GM12878 (cell line): ENCODE measurements around the gene BPTF. TPM values are rescaled to one million over a fixed set of nuclear protein-coding genes. Genes with fewer than 3 reads are reported as not detected.
A peak's percentile ranks its signal among the peaks of the same experiment; 100 is the strongest.

ENCODE experiments used
- BMI1 ChIP-seq: fragments of 450-650 bp; IDR thresholded peaks from 2 replicates; pipeline ENCODE4 v1.6.1; 2016; ENCODE audit warnings: mild to moderate bottlenecking, moderate library complexity, borderline replicate concordance
- CEBPZ ChIP-seq: fragments of 150-350 bp; IDR thresholded peaks from 2 replicates; pipeline ENCODE4 v1.6.1; 2016; ENCODE audit warnings: low read depth, low read length
- CREB1 ChIP-seq: IDR thresholded peaks from 2 replicates; pipeline ENCODE4 v1.6.1; 2012; ENCODE audit warnings: low read depth, mild to moderate bottlenecking, inconsistent platforms
- FOS ChIP-seq: IDR thresholded peaks from 3 replicates; pipeline ENCODE4 v1.6.1; 2011; ENCODE audit warnings: borderline replicate concordance; ENCODE audit not compliant: insufficient read length; ENCODE audit errors: extremely low read depth
- LARP7 ChIP-seq: fragments of 450-650 bp; IDR thresholded peaks from 2 replicates; pipeline ENCODE4 v1.6.1; 2017; ENCODE audit warnings: mild to moderate bottlenecking
- MEF2A ChIP-seq: IDR thresholded peaks from 2 replicates; pipeline ENCODE4 v1.6.1; 2011; ENCODE audit warnings: low read depth, mild to moderate bottlenecking, low read length, moderate library complexity; ENCODE audit not compliant: insufficient read depth
- NFXL1 ChIP-seq: fragments of 450-650 bp; IDR thresholded peaks from 2 replicates; pipeline ENCODE4 v1.6.1; 2017; ENCODE audit warnings: antibody characterized with exemption, mild to moderate bottlenecking, borderline replicate concordance
- SMAD1 ChIP-seq: fragments of 450-650 bp; IDR thresholded peaks from 2 replicates; pipeline ENCODE4 v1.6.1; 2018; ENCODE audit warnings: mild to moderate bottlenecking, low read depth; ENCODE audit not compliant: partially characterized antibody
- SREBF1 ChIP-seq: IDR thresholded peaks from 2 replicates; pipeline ENCODE4 v1.6.1; 2012; ENCODE audit warnings: mild to moderate bottlenecking, low read length
- SREBF2 ChIP-seq: IDR thresholded peaks from 2 replicates; pipeline ENCODE4 v1.6.1; 2012; ENCODE audit warnings: mild to moderate bottlenecking, low read length
- ZNF687 ChIP-seq: fragments of 450-650 bp; IDR thresholded peaks from 2 replicates; pipeline ENCODE4 v1.6.1; 2017; ENCODE audit warnings: mild to moderate bottlenecking, moderate library complexity
- polyA plus RNA-seq, 11 experiments: library from polyadenylated mRNA; depleted of rRNA in 4 of 11; unstranded in 6 of 11; stranded (reverse) in 5 of 11; fragments of >200 nt; fragmentation: Nextera tagmentation in 4 of 11; fragmentation: Illumina TruSeq in 1 of 11; extraction: Ambion mirVana in 4 of 11; extraction: Trizol in 1 of 11; gene quantifications; 1 replicate in 1 of 11; 2 replicates in 10 of 11; pipeline versions ENCODE4 v1.2.1 to v1.2.3, GENCODE V29; 2011 to 2016; ENCODE audit warnings: inconsistent platforms in 2 of 11, missing spikeins in 2 of 11, low read depth in 1 of 11
- total RNA-seq, 4 experiments: library from RNA; depleted of rRNA in 3 of 4; stranded (reverse); fragments of >200 nt in 3 of 4; fragmentation: Illumina TruSeq in 1 of 4; extraction: Trizol in 1 of 4; gene quantifications; 2 replicates each; pipeline versions ENCODE4 v1.2.1 to v1.2.3, GENCODE V29; 2013 to 2021
- TF ChIP-seq, protein P1 (sequence below): IDR thresholded peaks from 2 replicates; pipeline ENCODE4 v1.6.1; 2011; ENCODE audit warnings: low read depth, low read length, improper control_type of control experiment, borderline replicate concordance
- TF ChIP-seq, protein P2 (sequence below): fragments of 450-650 bp; IDR thresholded peaks from 2 replicates; pipeline ENCODE4 v1.6.1; 2017; ENCODE audit warnings: mild to moderate bottlenecking, moderate library complexity
- TF ChIP-seq, protein P3 (sequence below): fragments of 450-650 bp; IDR thresholded peaks from 2 replicates; pipeline ENCODE4 v1.6.1; 2017; ENCODE audit warnings: borderline replicate concordance

BPTF gene
- total and polyA plus RNA-seq, 10 of the 15 experiments (the other 5 are each of a cell fraction or from before 2014, with no cell fraction given), result 19.4 to 78.3 (median 44.8) TPM

DNA sequence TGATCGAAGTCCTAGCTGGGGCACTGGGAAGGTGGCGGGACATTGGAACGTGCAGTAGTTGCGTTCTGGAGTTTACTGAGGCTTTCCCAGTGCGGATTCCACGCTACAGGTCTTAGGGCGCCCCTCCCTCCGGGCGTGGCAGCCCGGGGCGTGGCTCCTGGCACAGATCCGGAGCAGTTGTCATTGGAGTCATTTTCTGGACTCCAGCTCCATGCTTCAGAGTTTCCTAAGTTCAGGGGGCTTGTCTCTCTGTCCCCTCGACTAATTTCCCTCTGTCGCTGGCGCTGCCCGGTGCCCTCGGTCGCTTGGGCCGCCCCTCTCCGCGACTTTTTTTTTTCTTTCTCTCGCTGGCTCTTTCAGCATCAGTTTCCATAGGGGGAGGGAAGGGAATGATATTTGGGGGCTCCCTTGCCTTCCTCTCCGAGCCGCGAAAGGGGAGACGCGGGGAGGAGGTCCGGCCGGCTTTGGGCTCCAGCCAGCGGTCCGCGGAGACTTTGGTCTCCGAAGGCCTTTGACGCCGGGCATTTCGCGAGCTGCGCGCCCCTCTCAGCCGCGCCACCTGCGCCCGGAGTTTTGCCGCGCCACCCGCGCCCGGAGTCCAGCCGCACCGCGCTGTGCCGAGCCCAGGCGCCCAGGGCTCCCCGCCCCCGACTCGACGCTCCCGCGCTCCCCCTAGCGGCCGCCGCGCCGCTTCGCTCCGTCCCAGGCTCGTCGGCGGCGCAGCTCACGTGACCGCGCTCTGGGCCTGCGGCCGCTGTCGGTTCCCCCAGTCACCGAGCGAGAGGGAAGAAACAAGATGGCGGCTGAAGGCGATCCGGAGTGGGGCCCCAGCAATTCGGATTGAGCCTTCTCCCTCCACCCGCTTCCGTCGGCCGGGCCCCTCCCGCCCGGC lies at the start of gene BPTF (continued):
- TF ChIP-seq, protein P1, sequence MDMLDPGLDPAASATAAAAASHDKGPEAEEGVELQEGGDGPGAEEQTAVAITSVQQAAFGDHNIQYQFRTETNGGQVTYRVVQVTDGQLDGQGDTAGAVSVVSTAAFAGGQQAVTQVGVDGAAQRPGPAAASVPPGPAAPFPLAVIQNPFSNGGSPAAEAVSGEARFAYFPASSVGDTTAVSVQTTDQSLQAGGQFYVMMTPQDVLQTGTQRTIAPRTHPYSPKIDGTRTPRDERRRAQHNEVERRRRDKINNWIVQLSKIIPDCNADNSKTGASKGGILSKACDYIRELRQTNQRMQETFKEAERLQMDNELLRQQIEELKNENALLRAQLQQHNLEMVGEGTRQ, result peak; percentile 85
- TF ChIP-seq, protein P2, sequence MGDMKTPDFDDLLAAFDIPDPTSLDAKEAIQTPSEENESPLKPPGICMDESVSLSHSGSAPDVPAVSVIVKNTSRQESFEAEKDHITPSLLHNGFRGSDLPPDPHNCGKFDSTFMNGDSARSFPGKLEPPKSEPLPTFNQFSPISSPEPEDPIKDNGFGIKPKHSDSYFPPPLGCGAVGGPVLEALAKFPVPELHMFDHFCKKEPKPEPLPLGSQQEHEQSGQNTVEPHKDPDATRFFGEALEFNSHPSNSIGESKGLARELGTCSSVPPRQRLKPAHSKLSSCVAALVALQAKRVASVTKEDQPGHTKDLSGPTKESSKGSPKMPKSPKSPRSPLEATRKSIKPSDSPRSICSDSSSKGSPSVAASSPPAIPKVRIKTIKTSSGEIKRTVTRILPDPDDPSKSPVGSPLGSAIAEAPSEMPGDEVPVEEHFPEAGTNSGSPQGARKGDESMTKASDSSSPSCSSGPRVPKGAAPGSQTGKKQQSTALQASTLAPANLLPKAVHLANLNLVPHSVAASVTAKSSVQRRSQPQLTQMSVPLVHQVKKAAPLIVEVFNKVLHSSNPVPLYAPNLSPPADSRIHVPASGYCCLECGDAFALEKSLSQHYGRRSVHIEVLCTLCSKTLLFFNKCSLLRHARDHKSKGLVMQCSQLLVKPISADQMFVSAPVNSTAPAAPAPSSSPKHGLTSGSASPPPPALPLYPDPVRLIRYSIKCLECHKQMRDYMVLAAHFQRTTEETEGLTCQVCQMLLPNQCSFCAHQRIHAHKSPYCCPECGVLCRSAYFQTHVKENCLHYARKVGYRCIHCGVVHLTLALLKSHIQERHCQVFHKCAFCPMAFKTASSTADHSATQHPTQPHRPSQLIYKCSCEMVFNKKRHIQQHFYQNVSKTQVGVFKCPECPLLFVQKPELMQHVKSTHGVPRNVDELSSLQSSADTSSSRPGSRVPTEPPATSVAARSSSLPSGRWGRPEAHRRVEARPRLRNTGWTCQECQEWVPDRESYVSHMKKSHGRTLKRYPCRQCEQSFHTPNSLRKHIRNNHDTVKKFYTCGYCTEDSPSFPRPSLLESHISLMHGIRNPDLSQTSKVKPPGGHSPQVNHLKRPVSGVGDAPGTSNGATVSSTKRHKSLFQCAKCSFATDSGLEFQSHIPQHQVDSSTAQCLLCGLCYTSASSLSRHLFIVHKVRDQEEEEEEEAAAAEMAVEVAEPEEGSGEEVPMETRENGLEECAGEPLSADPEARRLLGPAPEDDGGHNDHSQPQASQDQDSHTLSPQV, result peak; percentile 93
- TF ChIP-seq CREB1, result peak; percentile 78
- TF ChIP-seq FOS, result no peak
- TF ChIP-seq NFXL1, result no peak
- TF ChIP-seq SMAD1, result no peak
- TF ChIP-seq MEF2A, result peak; percentile 56; the same call in 1 of the 2 replicates
- peak; percentile 75 for TF ChIP-seq ZNF687
- TF ChIP-seq, protein P3, sequence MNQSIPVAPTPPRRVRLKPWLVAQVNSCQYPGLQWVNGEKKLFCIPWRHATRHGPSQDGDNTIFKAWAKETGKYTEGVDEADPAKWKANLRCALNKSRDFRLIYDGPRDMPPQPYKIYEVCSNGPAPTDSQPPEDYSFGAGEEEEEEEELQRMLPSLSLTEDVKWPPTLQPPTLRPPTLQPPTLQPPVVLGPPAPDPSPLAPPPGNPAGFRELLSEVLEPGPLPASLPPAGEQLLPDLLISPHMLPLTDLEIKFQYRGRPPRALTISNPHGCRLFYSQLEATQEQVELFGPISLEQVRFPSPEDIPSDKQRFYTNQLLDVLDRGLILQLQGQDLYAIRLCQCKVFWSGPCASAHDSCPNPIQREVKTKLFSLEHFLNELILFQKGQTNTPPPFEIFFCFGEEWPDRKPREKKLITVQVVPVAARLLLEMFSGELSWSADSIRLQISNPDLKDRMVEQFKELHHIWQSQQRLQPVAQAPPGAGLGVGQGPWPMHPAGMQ, result no peak
- TF ChIP-seq SREBF2, result no peak
- TF ChIP-seq LARP7, result peak; percentile 93
- no peak for TF ChIP-seq SREBF1
- TF ChIP-seq CEBPZ, result no peak
- no peak for TF ChIP-seq BMI1
